OCI-LY7 (cell line): ENCODE measurements around the gene COG7.

Source experiments
- CTCF ChIP-seq: fragments of 200-600 bp; sonication (generic); conservative IDR thresholded peaks from 2 replicates; pipeline ENCODE4 v1.5.1; 2014; ENCODE audit warnings: mild to moderate bottlenecking, antibody characterized with exemption, low read length, moderate library complexity, mixed read lengths
- EZH2phosphoT487 ChIP-seq: fragments of 200-600 bp; sonication (generic); IDR thresholded peaks from 2 replicates; pipeline ENCODE4 v1.6.1; 2018; ENCODE audit warnings: low read depth, borderline replicate concordance, mild to moderate bottlenecking, mixed run types, antibody characterized with exemption, low read length, moderate library complexity, mixed read lengths

- TF ChIP-seq CTCF (no peak), EZH2phosphoT487 (no peak)
These were observed 29.8 kb upstream of the COG7 start for GRCh38 chr16:23482778-23483177.
